Neutrophil (primary cell): Measurements from ENCODE around the gene PLCB3.

ENCODE experiments used
- H3K27ac ChIP-seq: fragments of 200-600 bp; sonication (generic); 2 replicates; pipeline ENCODE4 v1.5.1; 2016; ENCODE audit warnings: mild to moderate bottlenecking, moderate library complexity
- H3K27me3 ChIP-seq: fragments of 200-600 bp; sonication (generic); 2 replicates; pipeline ENCODE4 v1.6.0; 2016; ENCODE audit warnings: mild to moderate bottlenecking
- H3K36me3 ChIP-seq: fragments of 200-600 bp; sonication (generic); 2 replicates; pipeline ENCODE4 v1.5.1; 2017
- H3K4me1 ChIP-seq, 2 experiments: fragments of 200-600 bp in 1 of 2; sonication (generic) in 1 of 2; 1 replicate in 1 of 2; 2 replicates in 1 of 2; pipeline versions ENCODE4 v1.5.1 to v1.6.1; 2013 to 2016; ENCODE audit warnings: low read depth in 1 of 2, low read length in 1 of 2, mild to moderate bottlenecking in 1 of 2, moderate library complexity in 1 of 2; ENCODE audit not compliant: control insufficient read depth in 1 of 2, insufficient read depth in 1 of 2
- H3K4me3 ChIP-seq, 2 experiments: fragments of 200-600 bp in 1 of 2; sonication (generic) in 1 of 2; 1 replicate in 1 of 2; 2 replicates in 1 of 2; pipeline ENCODE4 v1.5.1; 2013 to 2016; ENCODE audit warnings: low read depth in 1 of 2, low read length in 1 of 2, mild to moderate bottlenecking in 1 of 2, moderate library complexity in 1 of 2
- H3K9me3 ChIP-seq: fragments of 200-600 bp; sonication (generic); 2 replicates; pipeline ENCODE4 v1.5.1; 2016
- TF ChIP-seq, protein P1 (sequence below): fragments of 200-600 bp; sonication (generic); IDR thresholded peaks from 2 replicates; pipeline ENCODE4 v1.5.1; 2016; ENCODE audit warnings: antibody characterized with exemption

The PLCB3 gene

DNA sequence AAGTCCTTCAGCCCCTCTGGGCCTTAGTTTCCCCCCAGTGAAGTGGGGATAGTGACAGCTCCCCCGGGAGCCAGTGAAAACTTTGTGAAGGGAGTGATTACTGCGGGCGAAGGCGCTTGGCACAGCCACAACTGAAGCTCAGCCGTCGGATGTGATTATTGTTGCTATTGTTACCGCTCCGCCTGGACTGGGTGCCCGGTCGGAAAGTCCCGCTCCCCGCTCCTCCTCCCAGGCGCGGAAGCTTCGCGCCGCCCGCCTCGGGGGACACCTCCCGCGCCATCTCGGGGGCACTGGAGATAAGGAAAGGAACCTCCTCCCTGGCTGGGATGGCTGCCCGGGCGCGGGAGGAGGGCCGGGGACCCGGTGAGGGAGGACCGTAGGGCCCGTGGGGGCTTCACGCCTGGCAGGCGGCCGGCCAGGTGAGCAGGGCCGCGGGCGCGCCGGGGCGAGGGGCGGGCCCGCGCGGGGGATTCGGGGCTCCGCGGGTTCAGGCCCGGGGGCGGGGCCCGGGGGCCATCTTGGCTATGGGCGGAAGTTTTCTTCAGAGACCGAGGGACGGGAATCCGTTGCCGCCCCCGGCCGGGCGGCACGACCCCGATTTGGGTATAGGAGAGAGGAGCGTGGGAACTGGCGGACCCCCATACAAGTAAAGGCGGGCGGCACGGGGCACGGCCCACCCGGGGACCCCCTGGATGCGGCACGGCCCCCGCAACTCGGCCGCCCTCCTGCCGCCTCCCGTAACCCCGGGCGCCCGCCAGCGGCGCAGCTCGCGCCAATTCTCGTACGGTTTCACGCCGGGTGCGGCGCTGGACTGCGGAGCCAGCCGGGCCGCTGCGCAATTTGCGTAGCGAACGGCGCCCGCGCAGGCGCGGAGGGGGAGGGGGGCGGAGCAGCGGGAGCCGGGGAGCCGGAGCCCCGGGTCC, 33.9 kb downstream of the PLCB3 start, which contains the start of gene GPR137:
Gene GPR137 (plus strand): TSS at position 887 of the 923 bp plus-strand sequence. CDS start 677 bp downstream, outside the sequence.
- H3K27me3 ChIP-seq: peaks cover 12% of the 10 kb centered on the region
- no peaks in the 10 kb centered on the region for H3K9me3 ChIP-seq
- H3K4me3 ChIP-seq: peak within 1 kb of the TSS; percentile 86 to 93
- TF ChIP-seq, protein P1, sequence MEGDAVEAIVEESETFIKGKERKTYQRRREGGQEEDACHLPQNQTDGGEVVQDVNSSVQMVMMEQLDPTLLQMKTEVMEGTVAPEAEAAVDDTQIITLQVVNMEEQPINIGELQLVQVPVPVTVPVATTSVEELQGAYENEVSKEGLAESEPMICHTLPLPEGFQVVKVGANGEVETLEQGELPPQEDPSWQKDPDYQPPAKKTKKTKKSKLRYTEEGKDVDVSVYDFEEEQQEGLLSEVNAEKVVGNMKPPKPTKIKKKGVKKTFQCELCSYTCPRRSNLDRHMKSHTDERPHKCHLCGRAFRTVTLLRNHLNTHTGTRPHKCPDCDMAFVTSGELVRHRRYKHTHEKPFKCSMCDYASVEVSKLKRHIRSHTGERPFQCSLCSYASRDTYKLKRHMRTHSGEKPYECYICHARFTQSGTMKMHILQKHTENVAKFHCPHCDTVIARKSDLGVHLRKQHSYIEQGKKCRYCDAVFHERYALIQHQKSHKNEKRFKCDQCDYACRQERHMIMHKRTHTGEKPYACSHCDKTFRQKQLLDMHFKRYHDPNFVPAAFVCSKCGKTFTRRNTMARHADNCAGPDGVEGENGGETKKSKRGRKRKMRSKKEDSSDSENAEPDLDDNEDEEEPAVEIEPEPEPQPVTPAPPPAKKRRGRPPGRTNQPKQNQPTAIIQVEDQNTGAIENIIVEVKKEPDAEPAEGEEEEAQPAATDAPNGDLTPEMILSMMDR: peak; percentile 42
- H3K27ac ChIP-seq: peak within 1 kb of the TSS; percentile 98
- peaks cover 7% of the 10 kb centered on the region for H3K36me3 ChIP-seq
- peaks cover 20 to 26% of the 10 kb centered on the region in 2 experiments for H3K4me1 ChIP-seq

DNA sequence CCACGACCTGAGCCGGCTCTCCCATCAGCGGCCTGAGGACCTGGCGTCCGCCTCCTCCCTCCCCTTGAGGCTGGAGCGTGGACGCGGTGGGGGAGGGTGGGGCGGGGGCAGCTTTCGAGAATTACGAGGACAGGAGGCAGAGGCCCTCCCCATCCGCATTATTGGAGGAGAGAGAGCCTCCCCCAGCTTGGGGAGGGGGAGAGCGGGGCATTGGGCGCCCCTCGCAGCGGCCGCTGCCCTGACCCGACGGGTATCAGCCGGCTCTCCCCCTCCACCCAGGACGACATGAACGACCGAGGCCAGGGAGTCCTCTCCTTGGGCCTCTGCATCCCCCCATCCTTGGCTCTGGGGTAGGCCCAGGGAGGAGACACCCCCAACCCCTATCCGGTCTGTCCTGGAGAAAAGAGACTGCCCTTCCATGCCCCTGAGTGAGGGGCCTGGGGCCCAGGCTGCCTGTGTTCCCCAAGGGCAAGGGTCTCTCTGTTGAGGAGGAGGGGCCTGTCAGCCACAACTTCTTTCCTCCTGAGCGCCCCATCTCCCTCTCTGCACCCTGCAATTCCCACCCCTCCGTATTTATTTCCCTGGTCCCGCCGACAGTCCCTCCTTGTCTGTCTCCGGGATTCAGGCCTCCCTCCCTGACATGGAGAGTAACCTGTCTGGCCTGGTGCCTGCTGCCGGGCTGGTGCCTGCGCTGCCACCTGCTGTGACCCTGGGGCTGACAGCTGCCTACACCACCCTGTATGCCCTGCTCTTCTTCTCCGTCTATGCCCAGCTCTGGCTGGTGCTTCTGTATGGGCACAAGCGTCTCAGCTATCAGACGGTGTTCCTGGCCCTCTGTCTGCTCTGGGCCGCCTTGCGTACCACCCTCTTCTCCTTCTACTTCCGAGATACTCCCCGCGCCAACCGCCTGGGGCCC, 34.8 kb downstream of the PLCB3 start:
- peaks cover 21% of the 10 kb centered on the region for H3K27me3 ChIP-seq
- H3K4me1 ChIP-seq: peaks cover 20 to 29% of the 10 kb centered on the region in 2 experiments
- no peaks in the 10 kb centered on the region for H3K9me3 ChIP-seq
- H3K27ac ChIP-seq: peak overlapping the region; percentile 98
- TF ChIP-seq, protein P1: no peak
- peak overlapping the region; percentile 86 to 93 for H3K4me3 ChIP-seq
- peaks cover 7% of the 10 kb centered on the region for H3K36me3 ChIP-seq

DNA sequence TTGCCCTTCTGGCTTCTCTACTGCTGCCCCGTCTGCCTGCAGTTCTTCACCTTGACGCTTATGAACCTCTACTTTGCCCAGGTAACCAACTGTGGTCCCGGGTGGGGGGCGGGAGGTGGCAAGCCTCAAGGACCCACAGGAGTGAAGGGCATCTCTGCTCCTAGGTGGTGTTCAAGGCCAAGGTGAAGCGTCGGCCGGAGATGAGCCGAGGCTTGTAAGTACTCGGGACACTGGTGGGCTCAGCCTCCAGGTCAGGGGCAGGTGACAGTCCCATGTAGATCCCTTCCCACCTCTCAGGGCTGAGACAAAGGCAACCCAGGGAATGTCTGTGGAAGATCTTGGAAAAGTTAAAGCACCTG, 35.5 kb downstream of the PLCB3 start:
- H3K36me3 ChIP-seq: peaks cover 6% of the 10 kb centered on the region
- peaks cover 20 to 35% of the 10 kb centered on the region in 2 experiments for H3K4me1 ChIP-seq
- no peaks in the 10 kb centered on the region for H3K9me3 ChIP-seq
- no peak overlapping the region for H3K27ac ChIP-seq
- no peak overlapping the region for H3K4me3 ChIP-seq
- TF ChIP-seq, protein P1: no peak
- peaks cover 27% of the 10 kb centered on the region for H3K27me3 ChIP-seq

DNA sequence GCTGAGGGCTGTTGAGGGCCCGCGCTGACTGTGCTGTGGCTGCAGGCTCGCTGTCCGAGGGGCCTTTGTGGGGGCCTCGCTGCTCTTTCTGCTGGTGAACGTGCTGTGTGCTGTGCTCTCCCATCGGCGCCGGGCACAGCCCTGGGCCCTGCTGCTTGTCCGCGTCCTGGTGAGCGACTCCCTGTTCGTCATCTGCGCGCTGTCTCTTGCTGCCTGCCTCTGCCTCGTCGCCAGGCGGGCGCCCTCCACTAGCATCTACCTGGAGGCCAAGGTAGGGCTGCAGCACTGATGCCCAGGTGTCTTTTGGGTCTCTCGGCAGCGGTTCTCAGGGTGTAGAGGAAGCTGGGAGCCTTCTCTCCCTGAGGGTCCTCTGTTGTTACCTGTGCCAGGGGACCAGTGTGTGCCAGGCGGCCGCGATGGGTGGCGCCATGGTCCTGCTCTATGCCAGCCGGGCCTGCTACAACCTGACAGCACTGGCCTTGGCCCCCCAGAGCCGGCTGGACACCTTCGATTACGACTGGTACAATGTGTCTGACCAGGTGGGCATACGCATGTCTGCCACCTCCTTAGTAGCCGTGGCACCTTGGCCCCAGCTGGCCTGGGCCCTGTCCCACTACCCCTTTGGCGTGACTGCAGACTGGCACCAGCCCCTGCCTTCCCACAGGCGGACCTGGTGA, 36.5 kb downstream of the PLCB3 start:
- no peaks in the 10 kb centered on the region for H3K36me3 ChIP-seq
- H3K9me3 ChIP-seq: no peaks in the 10 kb centered on the region
- peaks cover 38% of the 10 kb centered on the region for H3K27me3 ChIP-seq
- H3K4me3 ChIP-seq: no peak overlapping the region
- TF ChIP-seq, protein P1: no peak
- H3K4me1 ChIP-seq: peaks cover 20 to 45% of the 10 kb centered on the region in 2 experiments
- no peak overlapping the region for H3K27ac ChIP-seq

DNA sequence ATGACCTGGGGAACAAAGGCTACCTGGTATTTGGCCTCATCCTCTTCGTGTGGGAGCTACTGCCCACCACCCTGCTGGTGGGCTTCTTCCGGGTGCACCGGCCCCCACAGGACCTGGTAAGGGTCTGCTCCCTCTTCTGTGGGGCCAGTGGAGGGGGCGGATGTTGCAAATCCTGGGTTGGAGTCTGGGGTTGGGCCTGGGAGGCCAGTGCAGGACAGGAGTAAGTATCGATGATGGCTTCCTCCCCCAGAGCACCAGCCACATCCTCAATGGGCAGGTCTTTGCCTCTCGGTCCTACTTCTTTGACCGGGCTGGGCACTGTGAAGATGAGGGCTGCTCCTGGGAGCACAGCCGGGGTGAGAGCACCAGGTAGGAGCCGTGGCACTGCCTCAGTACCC, 37.0 kb downstream of the PLCB3 start:
- peaks cover 17 to 42% of the 10 kb centered on the region in 2 experiments for H3K4me1 ChIP-seq
- no peaks in the 10 kb centered on the region for H3K9me3 ChIP-seq
- TF ChIP-seq, protein P1: no peak
- H3K4me3 ChIP-seq: no peak overlapping the region
- H3K36me3 ChIP-seq: no peaks in the 10 kb centered on the region
- H3K27me3 ChIP-seq: peaks cover 43% of the 10 kb centered on the region
- no peak overlapping the region for H3K27ac ChIP-seq
